ENCODE results near the gene KCNE2. TPM values are rescaled to one million over a fixed set of nuclear protein-coding genes. Genes with fewer than 3 reads are reported as not detected.

Gene KCNE2
- total RNA-seq, 1 experiment from 2014 or later: not detected

- Mint-ChIP-seq H3K4me3 (ENCODE audit: unreplicated experiment) (no peak overlapping the region), H3K4me1 (ENCODE audit: insufficient read depth, unreplicated experiment) (no peaks in the 10 kb centered on the region), H3K27me3 (ENCODE audit: insufficient read depth, unreplicated experiment) (peaks cover 34% of the 10 kb centered on the region), H3K36me3 (ENCODE audit: insufficient read depth, unreplicated experiment) (no peaks in the 10 kb centered on the region), H3K9me3 (ENCODE audit: unreplicated experiment) (peaks cover 8% of the 10 kb centered on the region), H3K27ac (ENCODE audit: low read depth, unreplicated experiment) (no peak overlapping the region)
- BruUV-seq (replicated peaks): no TSS peak
- DNase-seq (ENCODE audit: unreplicated experiment): peak; percentile 26
- ChIA-PET CTCF (interaction anchor here (0.7 to 14.3 kb wide), 7 partner anchors 9 to 430 kb away, joined by 3 to 237 read pairs (median 4); no protein-coding TSS in a partner anchor), POLR2A (no interaction called here)
- peak; percentile 32 for TF ChIP-seq CTCF (IDR thresholded peaks at IDR 0.05; ENCODE audit: unreplicated experiment)
- intact Hi-C loops (cut with micrococcal nuclease): no loop called here
Observed at GRCh38 chr21:34351786-34352241, 12.0 kb upstream of the KCNE2 start.

GRCh38 chr21:34352556-34352955, 11.2 kb upstream of the KCNE2 start:
- CTCF ChIA-PET: interaction anchor here (0.9 to 14.3 kb wide), 2 partner anchors 10 to 431 kb away, joined by 4 to 237 read pairs; no protein-coding TSS in a partner anchor
- BruUV-seq (replicated peaks): no TSS peak
- no peaks in the 10 kb centered on the region for H3K4me1 Mint-ChIP-seq (ENCODE audit: insufficient read depth, unreplicated experiment)
- no peak for DNase-seq (ENCODE audit: unreplicated experiment)
- H3K9me3 Mint-ChIP-seq (ENCODE audit: unreplicated experiment): peaks cover 8% of the 10 kb centered on the region
- H3K4me3 Mint-ChIP-seq (ENCODE audit: unreplicated experiment): no peak overlapping the region
- intact Hi-C loops (cut with micrococcal nuclease): no loop called here
- H3K36me3 Mint-ChIP-seq (ENCODE audit: insufficient read depth, unreplicated experiment): no peaks in the 10 kb centered on the region
- POLR2A ChIA-PET: interaction anchor here (0.6 to 0.8 kb wide), 2 partner anchors 274 to 428 kb away, joined by 3 read pairs; no protein-coding TSS in a partner anchor
- no peak for TF ChIP-seq CTCF (IDR thresholded peaks at IDR 0.05; ENCODE audit: unreplicated experiment)
- H3K27me3 Mint-ChIP-seq (ENCODE audit: insufficient read depth, unreplicated experiment): peaks cover 41% of the 10 kb centered on the region
- no peak overlapping the region for H3K27ac Mint-ChIP-seq (ENCODE audit: low read depth, unreplicated experiment)

GRCh38 chr21:34353182-34353581, 10.6 kb upstream of the KCNE2 start:
- CTCF ChIA-PET: interaction anchor here (14.3 kb wide), 1 partner anchor 432 kb away, joined by 237 read pairs; no protein-coding TSS in a partner anchor

GRCh38 chr21:34354836-34355235, 9.0 kb upstream of the KCNE2 start:
- Mint-ChIP-seq H3K27ac (ENCODE audit: low read depth, unreplicated experiment) (no peak overlapping the region), H3K4me3 (ENCODE audit: unreplicated experiment) (no peak overlapping the region), H3K36me3 (ENCODE audit: insufficient read depth, unreplicated experiment) (no peaks in the 10 kb centered on the region), H3K9me3 (ENCODE audit: unreplicated experiment) (peaks cover 8% of the 10 kb centered on the region), H3K4me1 (ENCODE audit: insufficient read depth, unreplicated experiment) (no peaks in the 10 kb centered on the region), H3K27me3 (ENCODE audit: insufficient read depth, unreplicated experiment) (peaks cover 58% of the 10 kb centered on the region)
- intact Hi-C loops (cut with micrococcal nuclease): no loop called here
- no peak for TF ChIP-seq CTCF (IDR thresholded peaks at IDR 0.05; ENCODE audit: unreplicated experiment)
- DNase-seq (ENCODE audit: unreplicated experiment): no peak
- CTCF ChIA-PET: interaction anchor here (0.6 to 14.3 kb wide), 5 partner anchors 84 to 433 kb away, joined by 3 to 237 read pairs (median 3); no protein-coding TSS in a partner anchor
- POLR2A ChIA-PET: interaction anchor here (0.5 kb wide), 1 partner anchor 710 kb away, joined by 3 read pairs; no protein-coding TSS in a partner anchor
- BruUV-seq (replicated peaks): no TSS peak

More at GRCh38 chr21:34353182-34353581, 10.6 kb upstream of the KCNE2 start:
- Mint-ChIP-seq H3K27ac (ENCODE audit: low read depth, unreplicated experiment) (no peak overlapping the region), H3K4me3 (ENCODE audit: unreplicated experiment) (no peak overlapping the region), H3K36me3 (ENCODE audit: insufficient read depth, unreplicated experiment) (no peaks in the 10 kb centered on the region), H3K9me3 (ENCODE audit: unreplicated experiment) (peaks cover 8% of the 10 kb centered on the region), H3K4me1 (ENCODE audit: insufficient read depth, unreplicated experiment) (no peaks in the 10 kb centered on the region), H3K27me3 (ENCODE audit: insufficient read depth, unreplicated experiment) (peaks cover 42% of the 10 kb centered on the region)
- TF ChIP-seq CTCF (IDR thresholded peaks at IDR 0.05; ENCODE audit: unreplicated experiment): no peak
- POLR2A ChIA-PET: interaction anchor here (0.7 to 0.8 kb wide), 2 partner anchors 32 to 429 kb away, joined by 3 read pairs; no protein-coding TSS in a partner anchor
- DNase-seq (ENCODE audit: unreplicated experiment): no peak
- no TSS peak for BruUV-seq (replicated peaks)
- intact Hi-C loops (cut with micrococcal nuclease): no loop called here
